Measurements from ENCODE around the gene LDHD.

Gene LDHD

GRCh38 chr16:75072239-75072947, 44.2 kb downstream of the LDHD start:
- H3K27ac ChIP-seq: no peak overlapping the region
- TF ChIP-seq, protein P1, sequence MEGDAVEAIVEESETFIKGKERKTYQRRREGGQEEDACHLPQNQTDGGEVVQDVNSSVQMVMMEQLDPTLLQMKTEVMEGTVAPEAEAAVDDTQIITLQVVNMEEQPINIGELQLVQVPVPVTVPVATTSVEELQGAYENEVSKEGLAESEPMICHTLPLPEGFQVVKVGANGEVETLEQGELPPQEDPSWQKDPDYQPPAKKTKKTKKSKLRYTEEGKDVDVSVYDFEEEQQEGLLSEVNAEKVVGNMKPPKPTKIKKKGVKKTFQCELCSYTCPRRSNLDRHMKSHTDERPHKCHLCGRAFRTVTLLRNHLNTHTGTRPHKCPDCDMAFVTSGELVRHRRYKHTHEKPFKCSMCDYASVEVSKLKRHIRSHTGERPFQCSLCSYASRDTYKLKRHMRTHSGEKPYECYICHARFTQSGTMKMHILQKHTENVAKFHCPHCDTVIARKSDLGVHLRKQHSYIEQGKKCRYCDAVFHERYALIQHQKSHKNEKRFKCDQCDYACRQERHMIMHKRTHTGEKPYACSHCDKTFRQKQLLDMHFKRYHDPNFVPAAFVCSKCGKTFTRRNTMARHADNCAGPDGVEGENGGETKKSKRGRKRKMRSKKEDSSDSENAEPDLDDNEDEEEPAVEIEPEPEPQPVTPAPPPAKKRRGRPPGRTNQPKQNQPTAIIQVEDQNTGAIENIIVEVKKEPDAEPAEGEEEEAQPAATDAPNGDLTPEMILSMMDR (conservative IDR thresholded peaks at IDR 0.05): no peak
- TF ChIP-seq ZFX (IDR thresholded peaks at IDR 0.05): no peak

DNA sequence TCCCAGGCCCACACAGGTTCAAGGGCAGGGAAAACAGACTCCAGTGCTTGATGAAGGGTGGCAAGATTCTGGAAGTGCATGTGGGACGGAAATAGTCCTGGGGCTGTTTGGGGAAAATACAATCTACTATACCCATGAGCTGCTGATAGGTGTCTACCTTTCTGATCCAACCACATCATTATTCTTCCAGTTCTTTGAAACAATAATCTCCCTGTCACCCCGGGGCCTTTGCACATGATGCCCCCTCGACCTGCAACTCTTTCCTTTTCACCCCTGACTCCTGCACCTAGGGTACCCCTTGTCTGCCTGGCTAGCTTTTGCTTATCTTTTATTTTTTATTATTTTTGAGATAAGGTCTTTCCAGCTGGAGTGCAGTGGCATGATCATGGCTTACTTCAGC, 45.0 kb downstream of the LDHD start:
- no peak for TF ChIP-seq ZFX (IDR thresholded peaks at IDR 0.05)
- TF ChIP-seq, protein P1 (conservative IDR thresholded peaks at IDR 0.05): no peak
- H3K27ac ChIP-seq: no peak overlapping the region

DNA sequence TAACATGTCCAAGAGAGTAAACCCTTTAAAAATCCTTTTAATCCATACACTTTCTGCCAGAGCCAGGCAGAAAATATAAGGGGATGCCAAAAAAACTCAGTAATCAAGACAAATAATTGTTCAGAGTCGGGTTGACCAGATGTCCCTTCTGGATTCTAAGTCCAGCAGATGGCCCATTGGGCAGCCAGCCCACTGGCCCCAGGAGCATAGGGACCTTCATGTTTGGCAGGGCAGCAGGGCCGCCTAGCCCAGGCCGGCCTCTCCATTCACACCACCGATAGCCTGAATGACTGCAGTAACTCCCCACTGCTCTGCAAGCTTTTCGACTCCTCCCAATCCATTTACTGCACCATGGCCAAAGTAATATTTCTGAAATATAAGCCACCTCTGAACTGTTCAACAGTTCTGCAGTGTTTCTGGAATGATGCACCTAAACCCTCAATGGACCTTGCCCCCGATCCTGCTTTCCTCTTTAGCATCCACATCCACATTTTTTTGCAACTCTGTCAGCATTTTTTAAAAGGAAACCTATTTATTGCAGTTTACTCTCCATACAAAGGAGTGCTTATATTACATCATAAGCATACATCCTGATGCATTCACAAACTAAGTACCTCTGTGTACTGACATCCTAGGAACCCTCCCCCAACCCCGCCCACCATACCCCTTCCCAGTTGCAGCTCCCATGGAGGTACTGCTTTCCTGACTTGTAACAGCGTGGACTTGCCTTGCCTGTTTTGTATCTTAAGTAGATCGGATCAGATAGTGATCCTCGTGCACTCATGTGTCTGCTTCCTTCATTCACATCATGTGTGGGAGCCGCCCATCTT, 46.4 kb downstream of the LDHD start:
- 0 out of 2 replicates have a peak overlapping the region, but pooled peaks have one; percentile 16 for H3K27ac ChIP-seq
- no peak for TF ChIP-seq ZFX (IDR thresholded peaks at IDR 0.05)
- TF ChIP-seq, protein P1 (conservative IDR thresholded peaks at IDR 0.05): no peak

DNA sequence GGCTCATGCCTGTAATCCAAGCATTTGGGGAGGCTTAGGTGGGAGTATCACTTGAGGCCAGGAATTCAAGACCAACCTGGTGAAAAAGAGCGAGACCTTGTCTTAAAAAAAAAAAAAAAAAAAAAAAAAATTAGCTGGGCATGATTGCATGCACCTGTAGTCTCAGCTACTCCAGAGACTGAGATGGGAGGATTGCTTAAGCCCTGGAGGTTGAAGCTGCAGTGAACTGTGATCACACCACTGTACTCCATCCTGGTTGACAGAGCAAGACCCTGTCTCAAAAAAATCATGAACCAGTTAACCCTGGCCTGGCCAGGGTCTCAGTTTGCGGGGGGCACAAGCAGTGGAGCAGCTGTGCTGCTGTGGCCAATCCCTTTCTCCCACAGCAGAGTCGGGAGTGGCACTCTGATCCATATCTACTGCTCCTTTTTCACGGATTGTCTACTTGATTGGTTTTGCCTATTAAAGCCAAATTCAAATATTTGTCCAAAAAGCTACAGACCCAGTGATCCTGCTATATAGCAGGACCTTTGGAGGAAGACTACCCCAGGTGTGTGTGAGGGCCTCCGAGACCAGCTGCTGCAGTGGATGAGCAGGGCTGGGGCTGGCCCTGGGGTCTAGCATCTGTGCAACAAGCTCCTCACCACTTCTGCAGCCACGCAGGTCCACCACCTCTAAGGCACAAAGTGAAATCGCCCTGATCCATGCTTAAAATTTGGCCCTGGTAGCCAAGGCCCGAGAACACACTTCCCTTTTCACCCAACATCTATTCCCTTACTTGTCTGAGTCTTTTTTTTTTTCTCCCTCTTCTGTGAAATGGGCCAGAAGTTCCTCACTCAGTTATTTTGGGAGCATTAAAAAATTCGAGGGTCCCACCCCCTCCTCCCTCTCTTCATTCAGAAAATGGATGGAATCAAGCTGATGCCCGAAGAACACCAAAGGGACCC, 48.2 kb downstream of the LDHD start:
- TF ChIP-seq ZFX (IDR thresholded peaks at IDR 0.05): no peak
- TF ChIP-seq, protein P1 (conservative IDR thresholded peaks at IDR 0.05): no peak
- no peak overlapping the region for H3K27ac ChIP-seq

DNA sequence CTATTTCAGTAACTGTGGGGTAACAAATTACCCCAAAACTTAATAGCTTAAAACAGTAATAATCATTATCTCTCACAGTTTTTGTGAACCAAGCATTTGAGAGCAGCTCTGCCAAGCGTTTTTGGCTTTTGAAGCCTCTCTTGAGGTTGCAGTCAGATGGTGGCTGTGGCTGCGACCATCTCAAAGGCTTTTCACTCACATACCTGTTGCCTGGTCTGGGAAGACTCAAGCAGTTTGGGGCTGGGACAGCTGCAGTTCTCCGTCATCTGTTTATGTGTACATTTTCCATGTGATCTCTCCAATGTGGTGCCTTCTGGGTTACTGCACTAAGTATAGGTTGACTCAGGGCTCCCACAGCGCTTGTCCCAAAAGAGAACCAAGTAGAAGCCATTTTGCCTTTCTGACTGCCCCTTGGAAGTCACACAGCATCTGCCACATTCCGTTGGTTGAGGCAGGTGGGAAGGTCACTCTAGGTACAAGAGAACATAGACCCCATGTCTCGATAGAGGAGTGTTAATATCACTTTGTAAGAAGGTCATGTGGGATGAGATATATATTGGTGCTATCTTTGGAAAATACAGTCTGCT, 49.6 kb downstream of the LDHD start:
- no peak overlapping the region for H3K27ac ChIP-seq
- no peak for TF ChIP-seq ZFX (IDR thresholded peaks at IDR 0.05)
- TF ChIP-seq, protein P1 (conservative IDR thresholded peaks at IDR 0.05): no peak

DNA sequence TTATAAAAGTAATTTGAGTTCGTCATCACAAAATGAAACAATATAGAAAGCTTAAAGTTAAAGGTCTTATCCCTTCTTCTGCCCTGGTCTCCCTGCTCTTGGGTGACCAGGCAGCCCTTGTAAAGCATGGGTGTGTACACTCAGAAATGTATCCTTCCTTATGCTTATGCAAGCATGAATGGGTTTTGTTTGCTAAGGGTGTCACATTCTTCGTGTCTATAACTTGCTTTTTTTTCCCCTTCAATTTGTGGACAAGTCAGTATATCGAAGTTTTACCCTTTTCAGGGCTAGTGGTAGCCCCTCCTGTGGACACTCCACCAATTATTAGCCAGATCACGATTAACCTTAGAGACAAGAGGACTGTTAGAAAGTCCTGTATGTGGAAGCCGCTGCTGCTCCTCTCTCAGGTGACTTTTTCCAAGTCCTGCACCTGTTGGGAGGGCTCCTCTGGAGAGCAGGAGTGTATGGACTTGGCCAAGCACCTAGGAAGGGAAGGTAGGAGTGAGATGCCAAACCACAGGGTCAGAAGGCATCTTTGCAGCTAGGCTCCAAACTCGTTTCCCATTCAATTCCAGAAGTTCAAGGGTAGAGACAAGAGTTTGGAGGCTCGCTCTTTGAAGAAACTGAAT, 50.9 kb downstream of the LDHD start:
- TF ChIP-seq, protein P1 (conservative IDR thresholded peaks at IDR 0.05): no peak
- no peak overlapping the region for H3K27ac ChIP-seq

All from C4-2B (cell line).